ENCODE results near the gene ADCY5. TPM values are rescaled to one million over a fixed set of nuclear protein-coding genes. Genes with fewer than 3 reads are reported as not detected.

The ADCY5 gene
- polyA plus RNA-seq, 2 of the 4 experiments (the other 2 are of a cell fraction), result 0.57 to 0.68 TPM

GRCh38 chr3:123421353-123422174, 27.3 kb downstream of the ADCY5 start:
- no peak for ATAC-seq
- no peak overlapping the region for H3K4me2 ChIP-seq
- no peaks in the 10 kb centered on the region for H3K9me3 ChIP-seq
- TF ChIP-seq MAX (IDR thresholded peaks at IDR 0.05), result no peak
- no peak for TF ChIP-seq HOXB5 (CRISPR knock-in tag; IDR thresholded peaks at IDR 0.05)
- TF ChIP-seq CTCF (IDR thresholded peaks at IDR 0.05), result no peak
- CTCF ChIA-PET, result interaction anchor here (1.2 kb wide), 1 partner anchor 9 kb away, joined by 3 read pairs; no protein-coding TSS in a partner anchor
- no peak overlapping the region for H3K4me3 ChIP-seq
- DNase-seq (ENCODE audit: low read depth in 1 of 2, low spot score in 1 of 2), result no peak
- no peaks in the 10 kb centered on the region for H3K4me1 ChIP-seq
- FAIRE-seq, result no peak
- 64% methylated on average over 6 of the region's 6 CpGs for WGBS (ENCODE audit: missing lambda C conversion rate)
- POLR2A ChIA-PET, result no interaction called here
- H3K27ac ChIP-seq, result no peak overlapping the region

- ChIA-PET CTCF (no interaction called here), POLR2A (no interaction called here)
- Histone ChIP-seq H3K9me3 (no peaks in the 10 kb centered on the region), H3K4me1 (no peaks in the 10 kb centered on the region), H3K4me3 (no peak overlapping the region), H3K4me2 (no peak overlapping the region), H3K27ac (no peak overlapping the region)
- no peak for TF ChIP-seq JUNB (IDR thresholded peaks at IDR 0.05)
- no peak for TF ChIP-seq TFCP2L1 (CRISPR knock-in tag; IDR thresholded peaks at IDR 0.05)
- TF ChIP-seq GATA3 (IDR thresholded peaks at IDR 0.05; ENCODE audit: borderline replicate concordance), result no peak
- ATAC-seq (no peak), DNase-seq (ENCODE audit: low read depth in 1 of 2, low spot score in 1 of 2) (no peak), FAIRE-seq (no peak)
- WGBS (ENCODE audit: missing lambda C conversion rate), result 63% methylated on average over 7 of the region's 8 CpGs
Measured at GRCh38 chr3:123420416-123420968, 28.4 kb downstream of the ADCY5 start.

- ATAC-seq (no peak), DNase-seq (ENCODE audit: low read depth in 1 of 2, low spot score in 1 of 2) (no peak), FAIRE-seq (no peak)
- WGBS (ENCODE audit: missing lambda C conversion rate), result 76% methylated on average over 7 of the region's 7 CpGs
- H3K27ac ChIP-seq, result no peak overlapping the region
- TF ChIP-seq KDM1A (IDR thresholded peaks at IDR 0.05; ENCODE audit: low read depth) (no peak), CBX2 (IDR thresholded peaks at IDR 0.05; ENCODE audit: borderline replicate concordance, low read depth) (no peak), HOXB13 (CRISPR knock-in tag; IDR thresholded peaks at IDR 0.05; ENCODE audit: low read depth) (no peak), BHLHE40 (IDR thresholded peaks at IDR 0.05; ENCODE audit: low read depth, low read length) (no peak), ELK1 (IDR thresholded peaks at IDR 0.05; ENCODE audit: low read depth, low read length) (no peak), HMGXB4 (CRISPR knock-in tag; IDR thresholded peaks at IDR 0.05; ENCODE audit: borderline replicate concordance) (no peak), CBX8 (IDR thresholded peaks at IDR 0.05) (no peak), HOXB5 (CRISPR knock-in tag; IDR thresholded peaks at IDR 0.05) (no peak)
- H3K4me1 ChIP-seq, result no peaks in the 10 kb centered on the region
- ChIA-PET POLR2A (no interaction called here), CTCF (no interaction called here)
- H3K4me3 ChIP-seq, result no peak overlapping the region
- H3K9me3 ChIP-seq, result no peaks in the 10 kb centered on the region
- H3K4me2 ChIP-seq, result no peak overlapping the region
Measured at GRCh38 chr3:123419850-123420297, 29.0 kb downstream of the ADCY5 start.

Data from A549 (cell line).